Stimulated activated naive CD8-positive, alpha-beta T cell treated with anti-CD3 and anti-CD28 coated beads, Interleukin-15, amount 100 ng/mL, for 72 hours (primary cell): Measurements from ENCODE around the gene NSDHL.

Source experiments
- ATAC-seq: fragments of 150-1000 bp; cut with Tn5 transposase; 2 replicates; pipeline ENCODE4 v1.10.0; 2021; ENCODE audit warnings: mild to moderate bottlenecking, moderate library complexity
- DNase-seq, 2 donors: peaks; one replicate each; pipeline ENCODE4 v3.0.0; 2021 to 2022
- H3K27ac Mint-ChIP-seq, 2 donors: one replicate each; pipeline ENCODE4 v1.8.0; 2022; ENCODE audit warnings: mild to moderate bottlenecking in 2 of 2, mixed read lengths in 2 of 2, moderate library complexity in 2 of 2
- H3K27me3 Mint-ChIP-seq: one replicate; pipeline ENCODE4 v1.8.0; 2022; ENCODE audit warnings: mixed read lengths
- H3K4me1 Mint-ChIP-seq: one replicate; pipeline ENCODE4 v1.8.0; 2022; ENCODE audit warnings: mild to moderate bottlenecking, mixed read lengths
- H3K4me3 Mint-ChIP-seq, 2 donors: one replicate each; pipeline ENCODE4 v1.8.0; 2022; ENCODE audit warnings: mild to moderate bottlenecking in 2 of 2, mixed read lengths in 2 of 2, moderate library complexity in 1 of 2
- H3K9me3 Mint-ChIP-seq, 2 donors: one replicate each; pipeline ENCODE4 v1.8.0; 2022; ENCODE audit warnings: mixed read lengths in 2 of 2

Gene NSDHL

DNA sequence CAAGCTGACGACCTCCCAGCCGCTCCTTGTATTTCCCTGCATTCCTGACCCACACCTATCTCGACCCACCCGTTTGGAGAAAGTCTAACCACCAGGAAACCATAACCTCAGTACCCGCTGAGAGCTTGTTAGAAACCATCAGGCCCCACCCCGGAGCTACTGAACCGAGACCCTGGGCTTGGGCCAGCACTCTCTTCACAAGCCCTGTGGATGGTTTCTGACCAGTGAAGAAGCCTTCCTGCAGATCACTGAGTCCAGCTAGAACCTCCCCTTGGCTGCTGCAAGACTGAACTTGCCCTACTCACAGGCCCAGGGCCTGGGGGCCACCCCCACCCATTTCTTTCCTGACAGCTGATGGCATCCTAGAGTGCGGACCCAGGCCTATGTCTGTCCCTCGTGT, 40.4 kb downstream of the NSDHL start:
- peak overlapping the region in 1 of 2 donors; percentile 63 for H3K27ac Mint-ChIP-seq
- H3K9me3 Mint-ChIP-seq, result no peaks in the 10 kb centered on the region
- H3K4me3 Mint-ChIP-seq, result no peak overlapping the region
- no peaks in the 10 kb centered on the region for H3K27me3 Mint-ChIP-seq
- no peak for DNase-seq
- peaks cover 14% of the 10 kb centered on the region for H3K4me1 Mint-ChIP-seq
- ATAC-seq, result no peak

DNA sequence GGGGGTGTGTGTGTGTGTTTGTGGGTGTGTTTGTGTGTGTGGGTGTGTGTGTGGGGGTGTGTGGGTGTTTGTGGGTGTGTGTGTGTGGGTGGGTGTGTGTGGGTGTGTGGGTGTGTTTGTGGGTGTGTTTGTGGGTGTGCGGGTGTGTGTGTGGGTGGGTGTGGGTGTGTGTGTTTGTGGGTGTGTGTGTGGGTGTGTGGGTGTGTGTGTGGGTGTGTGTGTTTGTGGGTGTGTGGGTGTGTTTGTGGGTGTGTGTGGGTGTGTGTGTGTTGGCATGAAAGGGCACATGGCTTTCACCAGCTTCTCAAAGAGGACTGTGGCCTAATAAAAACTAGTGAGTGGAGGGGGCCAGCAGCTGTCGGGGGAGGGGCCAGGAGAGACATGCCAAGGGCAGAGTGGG, 41.7 kb downstream of the NSDHL start:
- no peak for ATAC-seq
- H3K4me1 Mint-ChIP-seq, result peaks cover 14% of the 10 kb centered on the region
- H3K4me3 Mint-ChIP-seq, result no peak overlapping the region
- no peaks in the 10 kb centered on the region for H3K27me3 Mint-ChIP-seq
- no peak overlapping the region for H3K27ac Mint-ChIP-seq
- no peaks in the 10 kb centered on the region for H3K9me3 Mint-ChIP-seq
- no peak for DNase-seq

DNA sequence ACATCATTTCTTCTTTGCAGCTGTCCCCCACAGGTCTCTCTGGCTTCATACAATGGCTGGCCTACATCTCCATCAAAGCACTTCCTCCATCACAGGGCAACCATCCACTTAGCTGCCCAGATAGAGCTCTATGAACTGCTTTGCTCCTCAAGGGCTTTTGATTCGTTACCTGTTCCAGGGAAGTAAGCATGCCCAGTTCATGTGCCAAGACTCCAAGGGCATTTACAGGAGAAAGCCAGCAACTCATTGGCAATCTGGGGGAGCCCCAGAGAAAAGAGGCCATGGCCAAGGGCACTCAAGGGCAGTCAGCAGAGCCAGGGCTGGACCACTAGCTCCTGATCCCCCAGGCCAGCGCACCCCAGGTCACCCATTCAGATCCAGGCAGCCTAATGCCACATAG, 42.5 kb downstream of the NSDHL start:
- H3K27ac Mint-ChIP-seq, result no peak overlapping the region
- H3K27me3 Mint-ChIP-seq, result no peaks in the 10 kb centered on the region
- no peak for DNase-seq
- H3K4me3 Mint-ChIP-seq, result no peak overlapping the region
- H3K9me3 Mint-ChIP-seq, result no peaks in the 10 kb centered on the region
- H3K4me1 Mint-ChIP-seq, result peaks cover 14% of the 10 kb centered on the region
- ATAC-seq, result no peak

GRCh38 chrX:152876931-152877840, 46.3 kb downstream of the NSDHL start:
- Mint-ChIP-seq H3K27me3 (no peaks in the 10 kb centered on the region), H3K4me3 (no peak overlapping the region), H3K9me3 (no peaks in the 10 kb centered on the region), H3K4me1 (peaks cover 7% of the 10 kb centered on the region), H3K27ac (no peak overlapping the region)
- ATAC-seq (no peak), DNase-seq (no peak)

GRCh38 chrX:152878976-152879755, 48.3 kb downstream of the NSDHL start:
- H3K4me1 Mint-ChIP-seq, result no peaks in the 10 kb centered on the region
- ATAC-seq, result no peak

DNA sequence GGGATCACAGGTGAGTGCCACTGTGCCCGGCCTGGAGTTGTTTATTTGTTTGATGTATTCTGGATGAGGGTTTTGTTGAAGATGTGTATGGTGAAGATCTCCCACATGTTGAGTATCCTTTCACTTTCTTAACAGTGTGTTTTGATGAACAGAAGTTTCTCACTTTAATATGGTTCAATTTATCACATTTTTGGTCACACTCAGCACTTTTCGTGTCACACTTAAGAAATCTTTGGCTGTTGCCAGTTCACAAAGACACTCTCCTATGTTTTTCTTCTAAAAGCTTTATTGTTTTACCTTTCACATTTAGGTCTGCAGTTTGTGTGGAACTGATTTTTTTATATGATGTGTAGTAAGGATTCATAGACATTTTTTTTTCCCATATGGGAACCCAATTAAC, 50.4 kb downstream of the NSDHL start:
- Mint-ChIP-seq H3K4me3 (no peak overlapping the region), H3K27ac (no peak overlapping the region), H3K27me3 (peaks cover 10% of the 10 kb centered on the region), H3K9me3 (no peaks in the 10 kb centered on the region), H3K4me1 (no peaks in the 10 kb centered on the region)
- ATAC-seq, result no peak
- DNase-seq, result no peak

More at GRCh38 chrX:152878976-152879755, 48.3 kb downstream of the NSDHL start:
- no peaks in the 10 kb centered on the region for H3K27me3 Mint-ChIP-seq
- no peak overlapping the region for H3K27ac Mint-ChIP-seq
- DNase-seq, result no peak
- H3K4me3 Mint-ChIP-seq, result no peak overlapping the region
- no peaks in the 10 kb centered on the region for H3K9me3 Mint-ChIP-seq

- no peaks in the 10 kb centered on the region for H3K4me1 Mint-ChIP-seq
- DNase-seq, result no peak
- peaks cover 18% of the 10 kb centered on the region for H3K27me3 Mint-ChIP-seq
- no peaks in the 10 kb centered on the region for H3K9me3 Mint-ChIP-seq
- H3K4me3 Mint-ChIP-seq, result no peak overlapping the region
- no peak for ATAC-seq
- H3K27ac Mint-ChIP-seq, result no peak overlapping the region
Observed at GRCh38 chrX:152884171-152884570, 53.3 kb downstream of the NSDHL start.

GRCh38 chrX:152886716-152887115, 55.9 kb downstream of the NSDHL start:
- no peaks in the 10 kb centered on the region for H3K9me3 Mint-ChIP-seq
- no peaks in the 10 kb centered on the region for H3K4me1 Mint-ChIP-seq
- ATAC-seq (no peak), DNase-seq (no peak)
- H3K4me3 Mint-ChIP-seq, result no peak overlapping the region
- H3K27ac Mint-ChIP-seq, result no peak overlapping the region
- H3K27me3 Mint-ChIP-seq, result peaks cover 43% of the 10 kb centered on the region

GRCh38 chrX:152892499-152892898, 61.6 kb downstream of the NSDHL start:
- no peaks in the 10 kb centered on the region for H3K9me3 Mint-ChIP-seq
- no peak overlapping the region for H3K4me3 Mint-ChIP-seq

DNA sequence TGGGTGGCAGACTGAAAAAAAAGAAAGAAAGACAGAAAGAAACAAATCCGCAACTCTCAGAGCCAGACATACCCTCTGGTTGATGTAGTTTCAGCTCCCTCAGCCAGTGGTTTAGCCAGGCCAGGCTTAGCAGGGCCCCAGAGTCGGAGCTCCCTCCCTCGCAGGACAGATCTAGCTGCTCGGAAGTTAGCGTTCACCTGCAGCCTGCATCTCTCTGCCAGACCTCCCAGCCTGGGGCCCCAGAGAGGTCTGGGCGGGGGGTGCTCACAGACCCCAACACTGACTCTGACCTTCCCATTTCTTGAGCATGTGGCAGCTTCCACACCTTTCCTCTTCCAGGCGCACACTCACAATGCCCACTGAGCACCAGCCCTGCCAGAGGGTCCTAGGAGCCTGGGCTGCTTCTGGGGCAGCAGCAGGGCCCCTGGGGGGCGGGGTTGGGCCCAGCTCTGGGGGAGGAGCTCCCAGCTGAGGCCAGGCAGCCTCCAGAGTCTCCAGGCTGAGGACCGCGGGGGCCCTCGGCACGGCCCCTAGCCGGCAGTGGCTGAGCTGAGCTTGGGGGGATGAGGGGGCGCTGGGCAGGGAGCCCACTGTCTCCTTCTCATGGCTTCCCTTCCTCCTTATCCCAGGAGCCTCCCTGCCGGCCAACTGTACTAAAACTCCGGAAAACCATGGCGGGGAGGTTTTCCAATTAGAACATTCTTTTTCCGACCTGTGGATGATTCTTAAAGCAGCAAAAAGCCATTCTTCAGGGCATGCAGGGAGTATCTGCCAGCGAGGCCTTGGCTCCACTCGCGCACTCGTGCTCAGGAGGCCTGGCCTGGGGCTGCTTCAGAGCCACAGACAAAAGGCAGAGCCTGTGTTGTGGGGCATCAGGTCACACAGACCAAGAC, 62.4 kb downstream of the NSDHL start:
- Mint-ChIP-seq H3K27ac (no peak overlapping the region), H3K27me3 (peaks cover 47% of the 10 kb centered on the region), H3K4me1 (no peaks in the 10 kb centered on the region), H3K9me3 (no peaks in the 10 kb centered on the region), H3K4me3 (no peak overlapping the region)
- no peak for DNase-seq
- ATAC-seq, result no peak

More at GRCh38 chrX:152892499-152892898, 61.6 kb downstream of the NSDHL start:
- peaks cover 51% of the 10 kb centered on the region for H3K27me3 Mint-ChIP-seq
- H3K4me1 Mint-ChIP-seq, result no peaks in the 10 kb centered on the region
- peak overlapping the region in 1 of 2 donors; percentile 35 for H3K27ac Mint-ChIP-seq
- ATAC-seq (no peak), DNase-seq (no peak)

- no peaks in the 10 kb centered on the region for H3K4me1 Mint-ChIP-seq
- no peaks in the 10 kb centered on the region for H3K9me3 Mint-ChIP-seq
- ATAC-seq, result no peak
- no peak for DNase-seq
- no peak overlapping the region for H3K4me3 Mint-ChIP-seq
- peaks cover 50% of the 10 kb centered on the region for H3K27me3 Mint-ChIP-seq
- no peak overlapping the region for H3K27ac Mint-ChIP-seq
Observed at GRCh38 chrX:152893980-152894610, 63.2 kb downstream of the NSDHL start.

GRCh38 chrX:152895121-152895520, 64.3 kb downstream of the NSDHL start:
- DNase-seq (no peak), ATAC-seq (no peak)
- no peaks in the 10 kb centered on the region for H3K9me3 Mint-ChIP-seq
- peaks cover 46% of the 10 kb centered on the region for H3K27me3 Mint-ChIP-seq
- no peak overlapping the region for H3K4me3 Mint-ChIP-seq
- no peaks in the 10 kb centered on the region for H3K4me1 Mint-ChIP-seq
- peak overlapping the region in 1 of 2 donors; percentile 74 for H3K27ac Mint-ChIP-seq

DNA sequence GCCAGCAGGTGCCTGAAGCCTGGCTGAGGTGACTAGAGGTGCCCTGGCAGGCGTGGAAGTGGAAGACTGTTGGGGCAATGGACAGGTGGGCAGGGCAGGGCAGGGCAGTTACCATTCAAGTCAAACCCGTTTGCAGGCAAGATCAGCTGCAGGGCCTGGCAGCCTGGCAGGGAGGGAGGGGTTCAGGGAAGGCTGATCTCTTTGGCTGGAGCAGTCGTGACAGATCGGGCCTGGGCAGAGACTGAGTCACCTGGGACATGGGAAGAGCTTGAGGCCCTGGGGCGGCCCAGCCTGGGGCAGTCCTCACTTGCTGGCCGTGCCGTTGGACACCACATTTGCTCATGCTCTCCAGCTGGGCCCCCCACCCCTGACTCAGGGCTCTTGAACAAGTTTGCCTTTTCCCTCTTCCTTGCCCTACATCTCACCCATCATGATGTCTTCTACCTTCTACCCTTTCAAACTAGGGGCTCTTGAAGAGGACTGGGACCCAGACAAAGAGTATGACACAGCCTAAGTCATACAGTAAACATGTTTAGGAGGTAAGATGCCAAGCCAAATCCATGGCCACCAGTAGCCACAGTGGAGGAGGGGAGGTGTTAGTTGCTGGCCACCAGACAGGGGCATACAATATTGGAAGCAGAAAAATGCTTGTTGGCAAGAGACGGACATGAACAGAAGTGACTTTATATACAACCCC, 65.0 kb downstream of the NSDHL start:
- H3K4me3 Mint-ChIP-seq, result no peak overlapping the region
- ATAC-seq (no peak), DNase-seq (no peak)
- no peak overlapping the region for H3K27ac Mint-ChIP-seq
- H3K27me3 Mint-ChIP-seq, result peaks cover 39% of the 10 kb centered on the region
- no peaks in the 10 kb centered on the region for H3K4me1 Mint-ChIP-seq
- no peaks in the 10 kb centered on the region for H3K9me3 Mint-ChIP-seq

- H3K4me1 Mint-ChIP-seq, result no peaks in the 10 kb centered on the region
Observed at GRCh38 chrX:152896450-152896849, 65.6 kb downstream of the NSDHL start.

More at GRCh38 chrX:152896450-152896849, 65.6 kb downstream of the NSDHL start:
- no peak for DNase-seq
- H3K4me3 Mint-ChIP-seq, result no peak overlapping the region
- H3K9me3 Mint-ChIP-seq, result no peaks in the 10 kb centered on the region
- ATAC-seq, result no peak
- no peak overlapping the region for H3K27ac Mint-ChIP-seq
- H3K27me3 Mint-ChIP-seq, result peaks cover 33% of the 10 kb centered on the region
